ENCODE data around the gene CAPN5.

DNA sequence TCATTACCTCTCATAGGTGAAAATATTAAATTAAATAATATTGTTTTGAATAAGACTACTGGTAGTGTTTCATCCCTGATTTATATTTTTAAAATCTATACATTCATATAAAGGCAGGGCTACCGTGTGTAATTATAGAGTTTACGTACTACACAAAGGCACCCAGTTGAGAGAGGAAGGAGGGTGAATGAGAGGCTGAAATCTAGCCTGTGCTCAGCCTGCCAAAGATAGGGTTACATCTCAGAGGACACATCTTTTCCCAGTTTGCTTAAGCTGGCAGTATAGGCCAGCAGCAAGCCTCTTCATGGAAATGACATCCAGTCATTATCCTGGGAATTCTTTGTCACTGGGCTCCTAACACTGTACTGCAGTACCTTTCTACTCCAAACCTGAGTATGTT is 40.0 kb upstream of the CAPN5 start:
- TF ChIP-seq, protein P1, sequence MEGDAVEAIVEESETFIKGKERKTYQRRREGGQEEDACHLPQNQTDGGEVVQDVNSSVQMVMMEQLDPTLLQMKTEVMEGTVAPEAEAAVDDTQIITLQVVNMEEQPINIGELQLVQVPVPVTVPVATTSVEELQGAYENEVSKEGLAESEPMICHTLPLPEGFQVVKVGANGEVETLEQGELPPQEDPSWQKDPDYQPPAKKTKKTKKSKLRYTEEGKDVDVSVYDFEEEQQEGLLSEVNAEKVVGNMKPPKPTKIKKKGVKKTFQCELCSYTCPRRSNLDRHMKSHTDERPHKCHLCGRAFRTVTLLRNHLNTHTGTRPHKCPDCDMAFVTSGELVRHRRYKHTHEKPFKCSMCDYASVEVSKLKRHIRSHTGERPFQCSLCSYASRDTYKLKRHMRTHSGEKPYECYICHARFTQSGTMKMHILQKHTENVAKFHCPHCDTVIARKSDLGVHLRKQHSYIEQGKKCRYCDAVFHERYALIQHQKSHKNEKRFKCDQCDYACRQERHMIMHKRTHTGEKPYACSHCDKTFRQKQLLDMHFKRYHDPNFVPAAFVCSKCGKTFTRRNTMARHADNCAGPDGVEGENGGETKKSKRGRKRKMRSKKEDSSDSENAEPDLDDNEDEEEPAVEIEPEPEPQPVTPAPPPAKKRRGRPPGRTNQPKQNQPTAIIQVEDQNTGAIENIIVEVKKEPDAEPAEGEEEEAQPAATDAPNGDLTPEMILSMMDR (IDR thresholded peaks at IDR 0.05) = no peak
- TF ChIP-seq TCF7L2 (IDR thresholded peaks at IDR 0.05; ENCODE audit: low read depth, low read length) = no peak
- TF ChIP-seq, protein P2, sequence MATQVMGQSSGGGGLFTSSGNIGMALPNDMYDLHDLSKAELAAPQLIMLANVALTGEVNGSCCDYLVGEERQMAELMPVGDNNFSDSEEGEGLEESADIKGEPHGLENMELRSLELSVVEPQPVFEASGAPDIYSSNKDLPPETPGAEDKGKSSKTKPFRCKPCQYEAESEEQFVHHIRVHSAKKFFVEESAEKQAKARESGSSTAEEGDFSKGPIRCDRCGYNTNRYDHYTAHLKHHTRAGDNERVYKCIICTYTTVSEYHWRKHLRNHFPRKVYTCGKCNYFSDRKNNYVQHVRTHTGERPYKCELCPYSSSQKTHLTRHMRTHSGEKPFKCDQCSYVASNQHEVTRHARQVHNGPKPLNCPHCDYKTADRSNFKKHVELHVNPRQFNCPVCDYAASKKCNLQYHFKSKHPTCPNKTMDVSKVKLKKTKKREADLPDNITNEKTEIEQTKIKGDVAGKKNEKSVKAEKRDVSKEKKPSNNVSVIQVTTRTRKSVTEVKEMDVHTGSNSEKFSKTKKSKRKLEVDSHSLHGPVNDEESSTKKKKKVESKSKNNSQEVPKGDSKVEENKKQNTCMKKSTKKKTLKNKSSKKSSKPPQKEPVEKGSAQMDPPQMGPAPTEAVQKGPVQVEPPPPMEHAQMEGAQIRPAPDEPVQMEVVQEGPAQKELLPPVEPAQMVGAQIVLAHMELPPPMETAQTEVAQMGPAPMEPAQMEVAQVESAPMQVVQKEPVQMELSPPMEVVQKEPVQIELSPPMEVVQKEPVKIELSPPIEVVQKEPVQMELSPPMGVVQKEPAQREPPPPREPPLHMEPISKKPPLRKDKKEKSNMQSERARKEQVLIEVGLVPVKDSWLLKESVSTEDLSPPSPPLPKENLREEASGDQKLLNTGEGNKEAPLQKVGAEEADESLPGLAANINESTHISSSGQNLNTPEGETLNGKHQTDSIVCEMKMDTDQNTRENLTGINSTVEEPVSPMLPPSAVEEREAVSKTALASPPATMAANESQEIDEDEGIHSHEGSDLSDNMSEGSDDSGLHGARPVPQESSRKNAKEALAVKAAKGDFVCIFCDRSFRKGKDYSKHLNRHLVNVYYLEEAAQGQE (IDR thresholded peaks at IDR 0.05; ENCODE audit: insufficient read depth in 1 of 2, low read depth in 2 of 2, low read length in 1 of 2) = no peak
